Endothelial cell of umbilical vein (primary cell): ENCODE measurements around the gene DRC7. TPM values are rescaled to one million over a fixed set of nuclear protein-coding genes. Genes with fewer than 3 reads are reported as not detected.

ENCODE experiments used
- BruUV-seq: library from RNA; stranded (reverse); fragments of 400-500 nt; replicated peaks from 2 replicates; lab custom pipeline; 2021; lab: Mats Ljungman, UMichigan
- CTCF ChIA-PET: fragments of 300-600, 350-600 bp; sonication (Branson Sonifier 250); formaldehyde crosslinking; loops from one replicate; lab custom pipeline; 2021; ENCODE audit warnings: antibody characterized with exemption, inconsistent platforms; lab: Charles Lee
- POLR2A ChIA-PET: fragments of 300-600, 350-600 bp; sonication (Branson Sonifier 250); formaldehyde crosslinking; loops from one replicate; lab custom pipeline; 2021; ENCODE audit warnings: antibody characterized with exemption, inconsistent platforms; lab: Charles Lee
- DNase-seq: peaks from one replicate; pipeline ENCODE4 v3.0.0-alpha.2; 2011; ENCODE audit warnings: low read depth, low spot score
- FAIRE-seq: peaks from 2 replicates; lab custom pipeline; 2011; peaks lifted over from hg19 to GRCh38; lab: Jason Lieb, UNC
- H2AFZ ChIP-seq: 2 replicates; pipeline ENCODE4 v1.6.0; 2012; ENCODE audit warnings: low read depth, low read length, control low read depth, inconsistent platforms
- H3K27ac ChIP-seq: 2 replicates; pipeline ENCODE4 v1.5.1; 2011; ENCODE audit warnings: low read depth, mild to moderate bottlenecking, control low read depth, low read length, moderate library complexity; ENCODE audit not compliant: insufficient read depth
- H3K27me3 ChIP-seq, 2 experiments: 2 replicates each; pipeline versions ENCODE4 v1.6.0 to v1.6.1; 2011; ENCODE audit warnings: low read length in 2 of 2, mixed read lengths in 1 of 2; ENCODE audit not compliant: control insufficient read depth in 2 of 2, insufficient read depth in 2 of 2
- H3K36me3 ChIP-seq, 2 experiments: 2 replicates in 1 of 2; 3 replicates in 1 of 2; pipeline ENCODE4 v1.5.1; 2011; ENCODE audit warnings: low read length in 2 of 2, mild to moderate bottlenecking in 1 of 2, moderate library complexity in 1 of 2; ENCODE audit not compliant: control insufficient read depth in 2 of 2, insufficient read depth in 2 of 2; ENCODE audit errors: extremely low read depth in 1 of 2
- H3K4me1 ChIP-seq: 3 replicates; pipeline ENCODE4 v1.5.1; 2011; ENCODE audit warnings: mild to moderate bottlenecking, low read length; ENCODE audit not compliant: control insufficient read depth, insufficient read depth; ENCODE audit errors: extremely low read depth
- H3K4me2 ChIP-seq: 2 replicates; pipeline ENCODE4 v1.6.1; 2011; ENCODE audit warnings: low read length, control low read depth, mixed read lengths; ENCODE audit not compliant: insufficient read depth
- H3K4me3 ChIP-seq, 3 experiments: fragments of 200-600 bp in 1 of 3; sonication (generic), shearing (Covaris generic) in 1 of 3; replicated peaks in 1 of 3; 2 replicates each; pipeline ENCODE4 v1.5.1; 2011 to 2016; ENCODE audit warnings: control low read depth in 3 of 3, low read length in 3 of 3, mild to moderate bottlenecking in 2 of 3, inconsistent platforms in 1 of 3, low read depth in 1 of 3, moderate library complexity in 1 of 3; ENCODE audit not compliant: insufficient read depth in 1 of 3
- H3K79me2 ChIP-seq: 2 replicates; pipeline ENCODE4 v1.6.0; 2012; ENCODE audit warnings: low read length, inconsistent platforms; ENCODE audit not compliant: control insufficient read depth, insufficient read depth
- H3K9ac ChIP-seq: replicated peaks from 2 replicates; pipeline ENCODE3; 2011; ENCODE audit warnings: low read length, control low read depth; ENCODE audit not compliant: insufficient read depth; ENCODE audit errors: extremely low read depth
- H3K9me1 ChIP-seq: replicated peaks from 3 replicates; pipeline ENCODE4 v1.6.0; 2011; ENCODE audit warnings: mild to moderate bottlenecking, low read length; ENCODE audit not compliant: control insufficient read depth, insufficient read depth; ENCODE audit errors: extremely low read depth
- H3K9me3 ChIP-seq: replicated peaks from 2 replicates; pipeline ENCODE4 v1.5.1; 2012; ENCODE audit warnings: low read length, inconsistent platforms; ENCODE audit not compliant: control insufficient read depth, insufficient read depth
- H4K20me1 ChIP-seq: replicated peaks from 2 replicates; pipeline ENCODE3; 2011; ENCODE audit warnings: mild to moderate bottlenecking, low read length; ENCODE audit not compliant: control insufficient read depth, insufficient read depth; ENCODE audit errors: extremely low read depth
- EZH2 ChIP-seq: IDR thresholded peaks from 2 replicates; pipeline ENCODE4 v1.6.1; 2012; ENCODE audit warnings: borderline replicate concordance, low read depth, mild to moderate bottlenecking, moderate library complexity, low read length, inconsistent platforms; ENCODE audit not compliant: severe bottlenecking
- FOS ChIP-seq: IDR thresholded peaks from 2 replicates; pipeline ENCODE4 v1.6.1; 2011; ENCODE audit warnings: mild to moderate bottlenecking, low read length, moderate library complexity, borderline replicate concordance; ENCODE audit not compliant: insufficient read depth
- GATA2 ChIP-seq: IDR thresholded peaks from 2 replicates; pipeline ENCODE4 v1.7.0; 2011; ENCODE audit warnings: low read depth, mild to moderate bottlenecking, moderate library complexity, mixed read lengths, low read length; ENCODE audit not compliant: insufficient read length, insufficient read depth
- JUN ChIP-seq: IDR thresholded peaks from 2 replicates; pipeline ENCODE4 v1.6.1; 2011; ENCODE audit warnings: borderline replicate concordance, low read depth; ENCODE audit not compliant: insufficient read length, insufficient read depth
- MYC ChIP-seq: IDR thresholded peaks from one replicate; pipeline ENCODE4 v1.6.1; 2011; ENCODE audit warnings: mild to moderate bottlenecking, low read depth, low read length
- POLR2A ChIP-seq: IDR thresholded peaks from 2 replicates; pipeline ENCODE4 v1.6.1; 2012; ENCODE audit warnings: low read depth, mild to moderate bottlenecking, control low read depth, low read length
- POLR2AphosphoS5 ChIP-seq: IDR thresholded peaks from 2 replicates; pipeline ENCODE4 v1.6.1; 2012; ENCODE audit warnings: low read depth, mild to moderate bottlenecking, control low read depth, low read length, moderate library complexity; ENCODE audit not compliant: insufficient read depth
- dilution Hi-C: fragments of 300-500 bp; cut with MboI; formaldehyde crosslinking; loops from one replicate; pipeline ENCODE4 v1.15.0; 2019; ENCODE audit warnings: low sequenced_read_pairs; ENCODE audit not compliant: extremely low pct_ligation_motif_present
- intact Hi-C: fragments of 100-400 bp; cut with micrococcal nuclease; formaldehyde crosslinking; loops from one replicate; pipeline ENCODE4 v1.10.0; 2022
- polyA plus RNA-seq, 4 experiments: library from polyadenylated mRNA; depleted of rRNA in 3 of 4; stranded (reverse) in 3 of 4; unstranded in 1 of 4; fragments of >200 nt; gene quantifications; 2 replicates each; pipeline versions ENCODE4 v1.2.1 to v1.2.3, GENCODE V29; 2011 to 2012; ENCODE audit warnings: missing spikeins in 1 of 4
- total RNA-seq: library from RNA; stranded (reverse); gene quantifications from 2 replicates; pipeline ENCODE4 v1.2.3, GENCODE V29; 2021
- TF ChIP-seq, protein P1 (sequence below): IDR thresholded peaks from 2 replicates; pipeline ENCODE4 v1.6.1; 2011; ENCODE audit not compliant: insufficient read depth, insufficient read length
- TF ChIP-seq, protein P2 (sequence below), 2 donors: IDR thresholded peaks; 1 replicate in 1 of 2; 2 replicates in 1 of 2; pipeline ENCODE4 v1.5.1; 2011; ENCODE audit warnings: low read length in 2 of 2, mild to moderate bottlenecking in 2 of 2, moderate library complexity in 2 of 2, control low read depth in 1 of 2, inconsistent platforms in 1 of 2, low read depth in 1 of 2; ENCODE audit not compliant: insufficient read depth in 1 of 2; ENCODE audit errors: extremely low read depth in 1 of 2

The DRC7 gene
- total and polyA plus RNA-seq, 2 donors (not counting 3 experiments of a cell fraction or from before 2014, with no cell fraction given): 0.13 to 0.77 TPM

GRCh38 chr16:57754354-57755060 lies 59.9 kb downstream of the DRC7 start:
- Histone ChIP-seq H2AFZ (no peak overlapping the region), H4K20me1 (no peaks in the 10 kb centered on the region), H3K79me2 (no peaks in the 10 kb centered on the region), H3K4me1 (no peaks in the 10 kb centered on the region), H3K27me3 (no peaks in the 10 kb centered on the region), H3K9me3 (no peaks in the 10 kb centered on the region), H3K36me3 (peaks cover 0 to 27% of the 10 kb centered on the region in 2 experiments), H3K9ac (no peak overlapping the region), H3K4me2 (no peak overlapping the region), H3K27ac (no peak overlapping the region), H3K4me3 (no peak overlapping the region), H3K9me1 (no peaks in the 10 kb centered on the region)
- TF ChIP-seq, protein P1, sequence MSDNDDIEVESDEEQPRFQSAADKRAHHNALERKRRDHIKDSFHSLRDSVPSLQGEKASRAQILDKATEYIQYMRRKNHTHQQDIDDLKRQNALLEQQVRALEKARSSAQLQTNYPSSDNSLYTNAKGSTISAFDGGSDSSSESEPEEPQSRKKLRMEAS: no peak
- TF ChIP-seq, protein P2, sequence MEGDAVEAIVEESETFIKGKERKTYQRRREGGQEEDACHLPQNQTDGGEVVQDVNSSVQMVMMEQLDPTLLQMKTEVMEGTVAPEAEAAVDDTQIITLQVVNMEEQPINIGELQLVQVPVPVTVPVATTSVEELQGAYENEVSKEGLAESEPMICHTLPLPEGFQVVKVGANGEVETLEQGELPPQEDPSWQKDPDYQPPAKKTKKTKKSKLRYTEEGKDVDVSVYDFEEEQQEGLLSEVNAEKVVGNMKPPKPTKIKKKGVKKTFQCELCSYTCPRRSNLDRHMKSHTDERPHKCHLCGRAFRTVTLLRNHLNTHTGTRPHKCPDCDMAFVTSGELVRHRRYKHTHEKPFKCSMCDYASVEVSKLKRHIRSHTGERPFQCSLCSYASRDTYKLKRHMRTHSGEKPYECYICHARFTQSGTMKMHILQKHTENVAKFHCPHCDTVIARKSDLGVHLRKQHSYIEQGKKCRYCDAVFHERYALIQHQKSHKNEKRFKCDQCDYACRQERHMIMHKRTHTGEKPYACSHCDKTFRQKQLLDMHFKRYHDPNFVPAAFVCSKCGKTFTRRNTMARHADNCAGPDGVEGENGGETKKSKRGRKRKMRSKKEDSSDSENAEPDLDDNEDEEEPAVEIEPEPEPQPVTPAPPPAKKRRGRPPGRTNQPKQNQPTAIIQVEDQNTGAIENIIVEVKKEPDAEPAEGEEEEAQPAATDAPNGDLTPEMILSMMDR (IDR thresholded peaks at IDR 0.05; ENCODE audit: extremely low read depth in 1 of 2, insufficient read depth in 1 of 2, low read depth in 1 of 2, low read length in 2 of 2): no peak
- TF ChIP-seq JUN (no peak), MYC (no peak), GATA2 (no peak), POLR2A (no peak), EZH2 (no peak), POLR2AphosphoS5 (no peak), FOS (no peak)
- POLR2A ChIA-PET: no interaction called here
- DNase-seq (no peak), FAIRE-seq (no peak)
- dilution Hi-C loops (no loop called here), intact Hi-C loops (no loop called here)
- CTCF ChIA-PET: interaction anchor here (0.8 to 2.8 kb wide), 3 partner anchors 12 to 178 kb away, joined by 3 to 10 read pairs (median 7); no protein-coding TSS in a partner anchor
- BruUV-seq: no TSS peak
